Measurements from ENCODE around the gene GUCY1B1. TPM values are rescaled to one million over a fixed set of nuclear protein-coding genes. Genes with fewer than 3 reads are reported as not detected.

Gene GUCY1B1
- total and polyA plus RNA-seq, 12 donors: 0.87 to 11.6 (median 4.1) TPM

GRCh38 chr4:155712846-155713245 is 46.0 kb upstream of the GUCY1B1 start:
- DNase-seq: no peak
- H3K27me3 ChIP-seq: no peaks in the 10 kb centered on the region
- H3K4me3 ChIP-seq: no peak overlapping the region
- no peak overlapping the region for H3K27ac ChIP-seq
- intact Hi-C loops (cut with DNase I): no loop called here
- no peaks in the 10 kb centered on the region for H3K36me3 ChIP-seq (replicated peaks in 1 of 2)
- no peaks in the 10 kb centered on the region for H3K4me1 ChIP-seq (replicated peaks in 1 of 2)
- TF ChIP-seq POLR2A (IDR thresholded peaks at IDR 0.05) (no peak), CTCF (IDR thresholded peaks at IDR 0.05) (no peak)
- no peaks in the 10 kb centered on the region for H3K9me3 ChIP-seq (replicated peaks in 1 of 3)
- 49 to 63% (median 58%) methylated on average over 3 of the region's 3 CpGs for WGBS, 4 donors

GRCh38 chr4:155713911-155714310 is 44.9 kb upstream of the GUCY1B1 start:
- Histone ChIP-seq H3K27ac (no peak overlapping the region), H3K9me3 (replicated peaks in 1 of 3) (no peaks in the 10 kb centered on the region), H3K27me3 (no peaks in the 10 kb centered on the region), H3K4me1 (replicated peaks in 1 of 2) (no peaks in the 10 kb centered on the region), H3K4me3 (no peak overlapping the region), H3K36me3 (replicated peaks in 1 of 2) (no peaks in the 10 kb centered on the region)
- TF ChIP-seq CTCF (IDR thresholded peaks at IDR 0.05): no peak
- TF ChIP-seq POLR2A (IDR thresholded peaks at IDR 0.05): no peak
- no peak for DNase-seq
- WGBS, 4 donors: 28 to 65% (median 56%) methylated on average over 1 of the region's 1 CpG
- intact Hi-C loops (cut with DNase I): no loop called here

- Histone ChIP-seq H3K4me1 (replicated peaks in 1 of 2) (no peaks in the 10 kb centered on the region), H3K27me3 (no peaks in the 10 kb centered on the region), H3K9me3 (replicated peaks in 1 of 3) (no peaks in the 10 kb centered on the region), H3K4me3 (no peak overlapping the region), H3K27ac (no peak overlapping the region), H3K36me3 (replicated peaks in 1 of 2) (no peaks in the 10 kb centered on the region)
- DNase-seq: no peak
- intact Hi-C loops (cut with DNase I): no loop called here
- WGBS, 4 donors: 39 to 62% (median 51%) methylated on average over 1 of the region's 1 CpG
- TF ChIP-seq POLR2A (IDR thresholded peaks at IDR 0.05) (no peak), CTCF (IDR thresholded peaks at IDR 0.05) (no peak)
These were observed 36.5 kb upstream of the GUCY1B1 start for GRCh38 chr4:155722336-155722735.

- no peak for DNase-seq
- intact Hi-C loops (cut with DNase I): no loop called here
- Histone ChIP-seq H3K36me3 (replicated peaks in 1 of 2) (no peaks in the 10 kb centered on the region), H3K27ac (no peak overlapping the region), H3K27me3 (no peaks in the 10 kb centered on the region), H3K4me3 (no peak overlapping the region), H3K9me3 (replicated peaks in 1 of 3) (no peaks in the 10 kb centered on the region), H3K4me1 (replicated peaks in 1 of 2) (no peaks in the 10 kb centered on the region)
- WGBS, 4 donors: 75 to 80% (median 79%) methylated on average over 7 of the region's 7 CpGs
- TF ChIP-seq CTCF (IDR thresholded peaks at IDR 0.05) (no peak), POLR2A (IDR thresholded peaks at IDR 0.05) (no peak)
These were observed 35.9 kb upstream of the GUCY1B1 start for GRCh38 chr4:155722816-155723499.
